IMR-90 (cell line): Measurements from ENCODE around the gene SIGLEC12. TPM values are rescaled to one million over a fixed set of nuclear protein-coding genes. Genes with fewer than 3 reads are reported as not detected.

Experiments used
- ATAC-seq: fragments of 200-7000 bp; cut with Tn5 transposase; 2 replicates; pipeline ENCODE4 v1.9.1; 2020; ENCODE audit warnings: low read depth, mild to moderate bottlenecking, moderate library complexity
- BruUV-seq: library from RNA; stranded (reverse); fragments of 400-500 nt; replicated peaks from 2 replicates; lab custom pipeline; 2021; lab: Mats Ljungman, UMichigan
- CTCF ChIA-PET: fragments of 300-600 bp; formaldehyde crosslinking; extraction: SDS; loops from one replicate; lab custom pipeline; 2021; ENCODE audit warnings: antibody characterized with exemption; lab: Yijun Ruan, JAX
- POLR2A ChIA-PET: fragments of 300-600 bp; sonication (Branson Sonifier 250); formaldehyde crosslinking; loops from one replicate; lab custom pipeline; 2022; ENCODE audit warnings: antibody characterized with exemption; ENCODE audit not compliant: unreplicated experiment; lab: Charles Lee
- DNase-seq: peaks from one replicate; pipeline ENCODE4 v3.0.0; 2013
- H2AFZ ChIP-seq: replicated peaks from 2 replicates; pipeline ENCODE3; 2013; ENCODE audit warnings: low read length, mild to moderate bottlenecking; ENCODE audit not compliant: poor library complexity
- H2AK5ac ChIP-seq: 2 replicates; pipeline ENCODE4 v1.6.1; 2013; ENCODE audit warnings: low read depth, low read length, inconsistent platforms
- H2AK9ac ChIP-seq: replicated peaks from 2 replicates; pipeline ENCODE3; 2013; ENCODE audit warnings: mild to moderate bottlenecking, low read depth, low read length, moderate library complexity; ENCODE audit not compliant: poor library complexity
- H2BK120ac ChIP-seq: 2 replicates; pipeline ENCODE4 v1.6.1; 2013; ENCODE audit warnings: low read depth, low read length, inconsistent platforms
- H2BK15ac ChIP-seq: 3 replicates; pipeline ENCODE4 v1.6.1; 2013; ENCODE audit warnings: low read depth, low read length, inconsistent platforms
- H2BK20ac ChIP-seq: 2 replicates; pipeline ENCODE4 v1.6.1; 2013; ENCODE audit warnings: low read depth, mild to moderate bottlenecking, inconsistent platforms, low read length, moderate library complexity
- H2BK5ac ChIP-seq: 2 replicates; pipeline ENCODE4 v1.6.1; 2013; ENCODE audit warnings: mild to moderate bottlenecking, low read depth, low read length, inconsistent platforms; ENCODE audit not compliant: poor library complexity, severe bottlenecking
- H3K14ac ChIP-seq: replicated peaks from 2 replicates; pipeline ENCODE4 v1.6.1; 2013; ENCODE audit warnings: low read depth, low read length, inconsistent platforms
- H3K18ac ChIP-seq: 2 replicates; pipeline ENCODE4 v1.6.1; 2013; ENCODE audit warnings: low read depth, low read length, control low read depth
- H3K23ac ChIP-seq: 2 replicates; pipeline ENCODE4 v1.6.1; 2013; ENCODE audit warnings: low read depth, low read length, inconsistent platforms
- H3K27ac ChIP-seq: 2 replicates; pipeline ENCODE4 v1.5.1; 2013; ENCODE audit warnings: mild to moderate bottlenecking, control low read depth, low read length; ENCODE audit not compliant: insufficient read depth
- H3K27me3 ChIP-seq: 2 replicates; pipeline ENCODE4 v1.6.1; 2013; ENCODE audit warnings: low read length; ENCODE audit not compliant: control insufficient read depth, insufficient read depth
- H3K36me3 ChIP-seq: 2 replicates; pipeline ENCODE4 v1.6.1; 2013; ENCODE audit warnings: low read length, mixed read lengths; ENCODE audit not compliant: control insufficient read depth, insufficient read depth
- H3K4ac ChIP-seq: 2 replicates; pipeline ENCODE4 v1.6.1; 2013; ENCODE audit warnings: low read depth, low read length, inconsistent platforms
- H3K4me1 ChIP-seq: 2 replicates; pipeline ENCODE4 v1.6.1; 2013; ENCODE audit warnings: low read length, mixed read lengths; ENCODE audit not compliant: control insufficient read depth, insufficient read depth
- H3K4me2 ChIP-seq: 2 replicates; pipeline ENCODE4 v1.6.1; 2013; ENCODE audit warnings: low read depth, mild to moderate bottlenecking, control low read depth, low read length, moderate library complexity
- H3K4me3 ChIP-seq: 2 replicates; pipeline ENCODE4 v1.5.1; 2013; ENCODE audit warnings: low read depth, mild to moderate bottlenecking, control low read depth, low read length, moderate library complexity; ENCODE audit not compliant: insufficient read depth
- H3K56ac ChIP-seq: 2 replicates; pipeline ENCODE4 v1.6.1; 2013; ENCODE audit warnings: low read length, inconsistent platforms; ENCODE audit not compliant: insufficient read depth; ENCODE audit errors: extremely low read depth
- H3K79me1 ChIP-seq, 2 experiments: 2 replicates each; pipeline ENCODE4 v1.6.1; 2013; ENCODE audit warnings: low read length in 2 of 2, inconsistent platforms in 1 of 2, low read depth in 1 of 2
- H3K9ac ChIP-seq: 2 replicates; pipeline ENCODE4 v1.6.1; 2013; ENCODE audit warnings: low read depth, low read length, control low read depth
- H3K9me1 ChIP-seq: 2 replicates; pipeline ENCODE4 v1.6.1; 2013; ENCODE audit warnings: low read length, inconsistent platforms; ENCODE audit not compliant: insufficient read depth
- H3K9me3 ChIP-seq: 2 replicates; pipeline ENCODE4 v1.6.1; 2013; ENCODE audit warnings: low read length; ENCODE audit not compliant: control insufficient read depth, insufficient read depth
- H4K20me1 ChIP-seq: 2 replicates; pipeline ENCODE4 v1.6.1; 2013; ENCODE audit warnings: low read length, inconsistent platforms; ENCODE audit not compliant: insufficient read depth
- H4K5ac ChIP-seq: 2 replicates; pipeline ENCODE4 v1.6.1; 2013; ENCODE audit warnings: mild to moderate bottlenecking, low read depth, low read length, control low read depth
- H4K8ac ChIP-seq, 2 experiments: 2 replicates each; pipeline ENCODE4 v1.6.1; 2013; ENCODE audit warnings: low read depth in 2 of 2, low read length in 2 of 2, control low read depth in 1 of 2, inconsistent platforms in 1 of 2
- H4K91ac ChIP-seq: 2 replicates; pipeline ENCODE4 v1.6.1; 2013; ENCODE audit warnings: low read depth, low read length, inconsistent platforms; ENCODE audit not compliant: insufficient read depth
- RCOR1 ChIP-seq: IDR thresholded peaks from 2 replicates; pipeline ENCODE4 v1.6.1; 2012; ENCODE audit warnings: mild to moderate bottlenecking, low read length, improper control_type of control experiment; ENCODE audit not compliant: insufficient replicate concordance
- WGBS, 2 experiments: methylation state at CpG; one replicate each; pipeline versions ENCODE4 v1.1.5 to v1.1.7; 2013; ENCODE audit warnings: missing lambda C conversion rate in 2 of 2; ENCODE audit not compliant: insufficient read length in 1 of 2; ENCODE audit errors: extremely low coverage in 2 of 2; 5-methylcytosine and 5-hydroxymethylcytosine counted together
- dilution Hi-C: fragments of 300-500 bp; cut with HindIII; formaldehyde crosslinking; loops from one replicate; pipeline ENCODE4 v1.14.3; 2018; ENCODE audit warnings: low sequenced_read_pairs; ENCODE audit not compliant: unreplicated experiment
- in situ Hi-C: fragments of 300-500 bp; cut with MboI; formaldehyde crosslinking; loops from 3 replicates; pipeline ENCODE4 v1.14.3; 2019; ENCODE audit warnings: low sequenced_read_pairs, inconsistent platforms, mixed read lengths
- intact Hi-C: fragments of 100-400 bp; cut with micrococcal nuclease; formaldehyde crosslinking; loops from 2 replicates; pipeline ENCODE4 v1.10.0; 2022
- polyA plus RNA-seq, 3 experiments: library from polyadenylated mRNA; depleted of rRNA; stranded (reverse); fragments of >200 nt; gene quantifications; 2 replicates each; pipeline ENCODE4 v1.2.3, GENCODE V29; 2012; ENCODE audit warnings: low replicate concordance in 1 of 3
- total RNA-seq: library from RNA; depleted of rRNA; stranded (reverse); fragments of >200 nt; gene quantifications from 2 replicates; pipeline ENCODE4 v1.2.3, GENCODE V29; 2012

Gene SIGLEC12
- total and polyA plus RNA-seq, 2 of the 4 experiments (the other 2 are of a cell fraction), result not detected

- ATAC-seq (no peak), DNase-seq (no peak)
- Histone ChIP-seq H4K20me1 (no peaks in the 10 kb centered on the region), H3K18ac (no peak overlapping the region), H2BK15ac (no peak overlapping the region), H3K9ac (no peak overlapping the region), H3K56ac (no peak overlapping the region), H3K9me1 (no peaks in the 10 kb centered on the region), H3K14ac (no peak overlapping the region), H2BK5ac (no peak overlapping the region), H3K9me3 (no peaks in the 10 kb centered on the region), H2BK20ac (no peak overlapping the region), H3K27me3 (no peaks in the 10 kb centered on the region), H2AK5ac (no peak overlapping the region), H3K27ac (no peak overlapping the region), H2AK9ac (no peak overlapping the region), H3K23ac (no peak overlapping the region), H3K4me3 (no peak overlapping the region), H2AFZ (no peak overlapping the region), H4K5ac (no peak overlapping the region), H3K36me3 (no peaks in the 10 kb centered on the region), H3K4me2 (no peak overlapping the region), H3K4ac (no peak overlapping the region), H2BK120ac (no peak overlapping the region), H4K8ac (no peak overlapping the region), H3K79me1 (no peaks in the 10 kb centered on the region), H4K91ac (no peak overlapping the region), H3K4me1 (no peaks in the 10 kb centered on the region)
- dilution Hi-C loops, result no loop called here
- no TSS peak for BruUV-seq
- in situ Hi-C loops, result no loop called here
- no peak for TF ChIP-seq RCOR1
- ChIA-PET POLR2A (no interaction called here), CTCF (no interaction called here)
- intact Hi-C loops, result no loop called here
- no CpG with 5 or more reads among the region's 2 CpGs for WGBS, 2 experiments
These were observed 20.2 kb upstream of the SIGLEC12 start for GRCh38 chr19:51521781-51522180.
